Left cardiac atrium (tissue), 4 donors: Measurements from ENCODE around the gene PBX4. TPM values are rescaled to one million over a fixed set of nuclear protein-coding genes. Genes with fewer than 3 reads are reported as not detected.
"Not testable (repeated sequence)": the region's sequence is repeated elsewhere in the genome, so short reads cannot be mapped to it uniquely, and the experiment has no call there.

Experiments used
- ATAC-seq, 2 donors: fragments of 200-7000 bp; cut with Tn5 transposase; one replicate each; pipeline ENCODE4 v1.9.1; 2020; ENCODE audit warnings: mild to moderate bottlenecking in 2 of 2, moderate library complexity in 2 of 2
- DNase-seq: peaks from one replicate; pipeline ENCODE4 v3.0.0-alpha.2; 2020
- intact Hi-C, 2 donors: fragments of 100-400 bp; cut with DNase I; formaldehyde crosslinking; loops; one replicate each; pipeline versions ENCODE4 v1.14.1 to v1.15.1; 2022 to 2023
- total RNA-seq, 2 donors: library from RNA; stranded (reverse); fragmentation: NEBNext Ultra II Directional; extraction: Animal tissue kit (Norgen Biotek cat#: 25700); gene quantifications; one replicate each; pipeline ENCODE4 v1.2.1, GENCODE V29; 2021
- donor health status: DM: no; HTN: yes; CAD: no.
- donor health status: DM: no; HTN: yes; CAD: no; lungs with severe emphysema.
- donor health status: DM: yes; HTN: yes; CAD: no.
- donor health status: Dilated cardiomyopathy.

Gene PBX4
- total RNA-seq, 2 donors from 2014 or later = 0.35 to 0.37 TPM

GRCh38 chr19:19631346-19631745 is 12.9 kb upstream of the PBX4 start:
- intact Hi-C loops = no loop called here
- DNase-seq (no peak), ATAC-seq (no peak)

- no peak for ATAC-seq
- DNase-seq = no peak
- intact Hi-C loops = no loop called here
Measured at GRCh38 chr19:19630426-19630825, 11.9 kb upstream of the PBX4 start.

GRCh38 chr19:19630062-19630414 is 11.6 kb upstream of the PBX4 start:
- DNase-seq (no peak), ATAC-seq (no peak)
- intact Hi-C loops = no loop called here

GRCh38 chr19:19628501-19629134 is 10.1 kb upstream of the PBX4 start:
- peak; percentile 39 to 48 for ATAC-seq
- intact Hi-C loops = no loop called here
- no peak for DNase-seq

- DNase-seq (no peak), ATAC-seq (peak; percentile 73 to 78)
- intact Hi-C loops = no loop called here
Measured at GRCh38 chr19:19627621-19628500, 9.4 kb upstream of the PBX4 start, which contains the start of gene LPAR2. LPAR2 (minus strand) TSS chr19:19628220; CDS start chr19:19627275, 945 bp downstream.

GRCh38 chr19:19626516-19627472 is 8.3 kb upstream of the PBX4 start:
- no peak for DNase-seq

GRCh38 chr19:19624032-19624570 is 5.6 kb upstream of the PBX4 start:
- ATAC-seq (no peak), DNase-seq (no peak)

More at GRCh38 chr19:19626516-19627472, 8.3 kb upstream of the PBX4 start:
- ATAC-seq = no peak
- intact Hi-C loops = no loop called here

GRCh38 chr19:19623383-19623782 is 4.9 kb upstream of the PBX4 start:
- no peak for ATAC-seq
- intact Hi-C loops = no loop called here
- DNase-seq = no peak

More at GRCh38 chr19:19624032-19624570, 5.6 kb upstream of the PBX4 start:
- intact Hi-C loops = no loop called here

GRCh38 chr19:19619849-19620210 is 1.3 kb upstream of the PBX4 start:
- intact Hi-C loops = no loop called here
- ATAC-seq (no peak), DNase-seq (no peak)

- ATAC-seq (no peak), DNase-seq (no peak)
- intact Hi-C loops = no loop called here
Measured at GRCh38 chr19:19619181-19619848, 828 bp upstream of the PBX4 start.

GRCh38 chr19:19615086-19615485 is 3.4 kb downstream of the PBX4 start:
- DNase-seq = no peak
- no peak for ATAC-seq
- intact Hi-C loops = no loop called here

GRCh38 chr19:19613506-19613905 is 5.0 kb downstream of the PBX4 start:
- intact Hi-C loops = no loop called here
- DNase-seq (no peak), ATAC-seq (no peak)

- no peak for ATAC-seq
- no peak for DNase-seq
- intact Hi-C loops = no loop called here
Measured at GRCh38 chr19:19610376-19611202, 7.9 kb downstream of the PBX4 start.

- DNase-seq, intact Hi-C loops, ATAC-seq: not testable (repeated sequence)
Measured at GRCh38 chr19:19606686-19607085, 11.8 kb downstream of the PBX4 start.

GRCh38 chr19:19606021-19606420 is 12.5 kb downstream of the PBX4 start:
- no peak for DNase-seq
- intact Hi-C loops = no loop called here
- ATAC-seq = no peak

- intact Hi-C loops = no loop called here
- DNase-seq (no peak), ATAC-seq (no peak)
Measured at GRCh38 chr19:19602713-19603324, 15.7 kb downstream of the PBX4 start.

- no peak for ATAC-seq
- intact Hi-C loops = no loop called here
- DNase-seq = no peak
Measured at GRCh38 chr19:19602136-19602712, 16.3 kb downstream of the PBX4 start.
